B cell (primary cell): ENCODE results near the gene GRK1. TPM values are rescaled to one million over a fixed set of nuclear protein-coding genes. Genes with fewer than 3 reads are reported as not detected.

Experiments
- ATAC-seq: fragments of 200-7000 bp; cut with Tn5 transposase; one replicate; pipeline ENCODE4 v1.10.0; 2021; ENCODE audit warnings: low read depth, mild to moderate bottlenecking, moderate number of reproducible peaks, moderate library complexity
- CTCF ChIA-PET: fragments of 350-600 bp; sonication (Branson Sonifier 250); formaldehyde crosslinking; loops from one replicate; lab custom pipeline; 2021; ENCODE audit warnings: antibody characterized with exemption, inconsistent platforms; lab: Charles Lee
- POLR2A ChIA-PET: fragments of 350-600 bp; sonication (Branson Sonifier 250); formaldehyde crosslinking; loops from one replicate; lab custom pipeline; 2021; ENCODE audit warnings: antibody characterized with exemption; lab: Charles Lee
- DNase-seq: peaks from one replicate; pipeline ENCODE4 v3.0.0; 2013
- H2AFZ ChIP-seq: 2 replicates; pipeline ENCODE4 v1.6.1; 2012; ENCODE audit warnings: mild to moderate bottlenecking, low read depth, low read length; ENCODE audit not compliant: insufficient read depth, poor library complexity, severe bottlenecking
- H3K27ac ChIP-seq, 2 donors: 1 replicate in 1 of 2; 2 replicates in 1 of 2; pipeline ENCODE4 v1.5.1; 2012 to 2013; ENCODE audit warnings: low read length in 2 of 2, mild to moderate bottlenecking in 2 of 2, moderate library complexity in 1 of 2
- H3K27me3 ChIP-seq, 4 experiments: fragments of 200-600 bp in 1 of 4; sonication (generic) in 1 of 4; replicated peaks in 1 of 4; 1 replicate in 2 of 4; 2 replicates in 2 of 4; pipeline versions ENCODE4 v1.6.1 to v1.7.0; 2013 to 2016; ENCODE audit warnings: low read length in 3 of 4, mild to moderate bottlenecking in 2 of 4, mixed read lengths in 1 of 4, moderate library complexity in 1 of 4; ENCODE audit not compliant: insufficient read depth in 4 of 4, control insufficient read depth in 3 of 4; ENCODE audit errors: control extremely low read depth in 1 of 4
- H3K36me3 ChIP-seq, 2 experiments: replicated peaks in 1 of 2; 1 replicate in 1 of 2; 2 replicates in 1 of 2; pipeline versions ENCODE4 v1.6.1 to v1.7.1; 2013; ENCODE audit warnings: low read length in 1 of 2; ENCODE audit not compliant: insufficient read depth in 2 of 2, control insufficient read depth in 1 of 2; ENCODE audit errors: control extremely low read depth in 1 of 2, extremely low read depth in 1 of 2
- H3K4me1 ChIP-seq, 2 donors: fragments of 200-600 bp in 1 of 2; sonication (generic) in 1 of 2; 1 replicate in 1 of 2; 2 replicates in 1 of 2; pipeline versions ENCODE4 v1.5.1 to v1.6.1; 2013 to 2017; ENCODE audit warnings: low read length in 2 of 2; ENCODE audit not compliant: control insufficient read depth in 2 of 2, insufficient read depth in 2 of 2
- H3K4me2 ChIP-seq: replicated peaks from 2 replicates; pipeline ENCODE3; 2012; ENCODE audit warnings: mild to moderate bottlenecking, low read depth, low read length; ENCODE audit not compliant: poor library complexity, severe bottlenecking
- H3K4me3 ChIP-seq, 5 experiments: fragments of 200-600 bp in 1 of 5; sonication (generic) in 1 of 5; 1 replicate in 3 of 5; 2 replicates in 2 of 5; pipeline versions ENCODE4 v1.5.1 to v1.7.0; 2011 to 2016; ENCODE audit warnings: low read length in 4 of 5, mild to moderate bottlenecking in 4 of 5, low read depth in 2 of 5, control low read depth in 1 of 5, moderate library complexity in 1 of 5; ENCODE audit not compliant: insufficient read depth in 1 of 5; ENCODE audit errors: control extremely low read depth in 1 of 5, extremely low read depth in 1 of 5
- H3K79me2 ChIP-seq: fragments of 200-600 bp; sonication (generic); one replicate; pipeline ENCODE4 v1.6.0; 2016; ENCODE audit warnings: low read length; ENCODE audit not compliant: control insufficient read depth, insufficient read depth
- H3K9ac ChIP-seq: fragments of 200-600 bp; sonication (generic); 2 replicates; pipeline ENCODE4 v1.6.1; 2017; ENCODE audit warnings: mild to moderate bottlenecking, low read length, moderate library complexity
- H3K9me3 ChIP-seq, 3 donors: one replicate each; pipeline versions ENCODE4 v1.6.1 to v1.7.1; 2013; ENCODE audit warnings: low read length in 2 of 3; ENCODE audit not compliant: control insufficient read depth in 2 of 3, insufficient read depth in 1 of 3; ENCODE audit errors: control extremely low read depth in 1 of 3
- H4K20me1 ChIP-seq: 2 replicates; pipeline ENCODE4 v1.6.0; 2012; ENCODE audit warnings: mild to moderate bottlenecking, low read length; ENCODE audit not compliant: insufficient read depth, control insufficient read depth, poor library complexity, severe bottlenecking
- H3K27ac Mint-ChIP-seq: one replicate; pipeline ENCODE4 v1.8.0; 2021; ENCODE audit warnings: mixed read lengths
- H3K27me3 Mint-ChIP-seq: one replicate; pipeline ENCODE4 v1.8.0; 2021; ENCODE audit warnings: mixed read lengths
- H3K4me1 Mint-ChIP-seq: one replicate; pipeline ENCODE4 v1.8.0; 2021; ENCODE audit warnings: mixed read lengths
- H3K4me3 Mint-ChIP-seq: one replicate; pipeline ENCODE4 v1.8.0; 2021; ENCODE audit warnings: mixed read lengths
- H3K9me3 Mint-ChIP-seq: one replicate; pipeline ENCODE4 v1.8.0; 2022; ENCODE audit warnings: mixed read lengths; ENCODE audit not compliant: insufficient read depth
- EZH2 ChIP-seq: IDR thresholded peaks from 2 replicates; pipeline ENCODE4 v1.6.1; 2012; ENCODE audit warnings: borderline replicate concordance, low read depth, mild to moderate bottlenecking, moderate library complexity, low read length; ENCODE audit not compliant: insufficient read depth, poor library complexity, severe bottlenecking
- WGBS: methylation state at CpG from one replicate; pipeline ENCODE4 v1.1.5; 2013; ENCODE audit warnings: missing lambda C conversion rate; ENCODE audit not compliant: insufficient coverage; 5-methylcytosine and 5-hydroxymethylcytosine counted together
- intact Hi-C: fragments of 100-400 bp; cut with micrococcal nuclease; formaldehyde crosslinking; loops from one replicate; pipeline ENCODE4 v1.10.0; 2022
- polyA plus RNA-seq: library from polyadenylated mRNA; depleted of rRNA; stranded (reverse); fragments of >200 nt; gene quantifications from 2 replicates; pipeline ENCODE4 v1.2.3, GENCODE V29; 2012
- total RNA-seq, 2 donors: library from RNA; stranded (reverse); fragments of 120-200 nt in 1 of 2; gene quantifications; 1 replicate in 1 of 2; 2 replicates in 1 of 2; pipeline versions ENCODE4 v1.2.3 to v1.2.4, GENCODE V29; 2013 to 2022
- TF ChIP-seq, protein P1 (sequence below): fragments of 200-600 bp; IDR thresholded peaks from one replicate; pipeline ENCODE4 v1.8.0; 2022; ENCODE audit warnings: antibody characterized with exemption, mild to moderate bottlenecking

GRK1 gene
- total and polyA plus RNA-seq, 2 donors (not counting 1 experiment from before 2014, with no cell fraction given) = not detected

- 97% methylated on average over 28 of the region's 30 CpGs for WGBS
- Histone ChIP-seq H3K4me2 (no peak overlapping the region), H3K4me1 (no peaks in the 10 kb centered on the region), H3K4me3 (no peak overlapping the region), H3K36me3 (peaks cover 0 to 71% of the 10 kb centered on the region in 2 experiments), H3K27ac (no peak overlapping the region), H3K9me3 (peaks cover 0 to 3% (median under 1%) of the 10 kb centered on the region in 3 donors), H3K9ac (no peak overlapping the region), H3K27me3 (no peaks in the 10 kb centered on the region), H2AFZ (no peak overlapping the region), H4K20me1 (no peaks in the 10 kb centered on the region), H3K79me2 (no peaks in the 10 kb centered on the region)
- H3K4me1 Mint-ChIP-seq = peaks cover 3% of the 10 kb centered on the region
- no peak overlapping the region for H3K27ac Mint-ChIP-seq
- TF ChIP-seq, protein P1, sequence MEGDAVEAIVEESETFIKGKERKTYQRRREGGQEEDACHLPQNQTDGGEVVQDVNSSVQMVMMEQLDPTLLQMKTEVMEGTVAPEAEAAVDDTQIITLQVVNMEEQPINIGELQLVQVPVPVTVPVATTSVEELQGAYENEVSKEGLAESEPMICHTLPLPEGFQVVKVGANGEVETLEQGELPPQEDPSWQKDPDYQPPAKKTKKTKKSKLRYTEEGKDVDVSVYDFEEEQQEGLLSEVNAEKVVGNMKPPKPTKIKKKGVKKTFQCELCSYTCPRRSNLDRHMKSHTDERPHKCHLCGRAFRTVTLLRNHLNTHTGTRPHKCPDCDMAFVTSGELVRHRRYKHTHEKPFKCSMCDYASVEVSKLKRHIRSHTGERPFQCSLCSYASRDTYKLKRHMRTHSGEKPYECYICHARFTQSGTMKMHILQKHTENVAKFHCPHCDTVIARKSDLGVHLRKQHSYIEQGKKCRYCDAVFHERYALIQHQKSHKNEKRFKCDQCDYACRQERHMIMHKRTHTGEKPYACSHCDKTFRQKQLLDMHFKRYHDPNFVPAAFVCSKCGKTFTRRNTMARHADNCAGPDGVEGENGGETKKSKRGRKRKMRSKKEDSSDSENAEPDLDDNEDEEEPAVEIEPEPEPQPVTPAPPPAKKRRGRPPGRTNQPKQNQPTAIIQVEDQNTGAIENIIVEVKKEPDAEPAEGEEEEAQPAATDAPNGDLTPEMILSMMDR = no peak
- TF ChIP-seq EZH2 = no peak
- intact Hi-C loops = no loop called here
- H3K4me3 Mint-ChIP-seq = no peak overlapping the region
- POLR2A ChIA-PET = no interaction called here
- H3K27me3 Mint-ChIP-seq = no peaks in the 10 kb centered on the region
- CTCF ChIA-PET = no interaction called here
- H3K9me3 Mint-ChIP-seq = no peaks in the 10 kb centered on the region
- ATAC-seq (no peak), DNase-seq (no peak)
These were observed 29.5 kb upstream of the GRK1 start for GRCh38 chr13:113637262-113638160.

DNA sequence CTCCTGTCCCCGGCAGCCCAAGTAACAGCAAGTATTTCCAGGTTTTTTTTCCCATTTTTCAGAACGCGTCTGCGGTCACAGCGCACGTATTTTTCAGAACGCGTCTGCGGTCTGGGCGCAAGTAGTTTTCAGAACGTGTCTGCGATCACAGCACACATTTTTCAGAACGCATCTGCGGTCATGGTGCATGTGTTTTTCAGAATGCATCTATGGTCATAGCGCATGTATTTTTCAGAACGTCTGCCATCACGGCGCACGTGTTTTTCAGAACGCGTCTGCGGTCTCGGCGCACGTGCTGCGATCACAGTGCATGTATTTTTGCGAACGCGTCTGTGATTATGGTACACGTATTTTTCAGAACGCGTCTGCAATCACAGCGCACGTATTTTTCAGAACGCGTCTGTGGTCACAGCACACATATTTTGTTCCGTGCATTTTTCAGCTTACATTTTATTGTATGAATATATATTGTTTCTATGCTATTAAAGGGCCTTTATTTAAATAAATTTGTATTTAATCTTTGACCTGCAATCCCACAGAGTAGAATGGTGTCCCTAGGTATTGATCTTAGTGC is 28.8 kb upstream of the GRK1 start:
- H3K27me3 Mint-ChIP-seq = no peaks in the 10 kb centered on the region

More for the DNA sequence above, 28.8 kb upstream of the GRK1 start:
- CTCF ChIA-PET = no interaction called here
- no peak overlapping the region for H3K9ac ChIP-seq
- H3K4me1 Mint-ChIP-seq = peaks cover 11% of the 10 kb centered on the region
- WGBS = 97% methylated on average over 29 of the region's 37 CpGs
- no peaks in the 10 kb centered on the region for H3K9me3 Mint-ChIP-seq
- TF ChIP-seq EZH2 = no peak
- TF ChIP-seq, protein P1 = no peak
- H3K79me2 ChIP-seq = no peaks in the 10 kb centered on the region
- no peak for DNase-seq
- peaks cover 0 to 3% (median 1%) of the 10 kb centered on the region in 3 donors for H3K9me3 ChIP-seq
- H3K27ac Mint-ChIP-seq = no peak overlapping the region
- H3K4me2 ChIP-seq = no peak overlapping the region
- peaks cover 0 to 4% of the 10 kb centered on the region in 2 donors for H3K4me1 ChIP-seq
- POLR2A ChIA-PET = no interaction called here
- H3K27ac ChIP-seq = no peak overlapping the region
- intact Hi-C loops = no loop called here
- ATAC-seq = no peak
- no peak overlapping the region for H2AFZ ChIP-seq
- H4K20me1 ChIP-seq = no peaks in the 10 kb centered on the region
- H3K36me3 ChIP-seq = peaks cover 0 to 67% of the 10 kb centered on the region in 2 experiments
- H3K4me3 ChIP-seq = no peak overlapping the region
- no peaks in the 10 kb centered on the region for H3K27me3 ChIP-seq
- H3K4me3 Mint-ChIP-seq = no peak overlapping the region
